Hepatocyte (in vitro differentiated cells): ENCODE data around the gene PAIP2B. TPM values are rescaled to one million over a fixed set of nuclear protein-coding genes. Genes with fewer than 3 reads are reported as not detected.

Experiments
- DNase-seq: peaks from one replicate; pipeline ENCODE4 v3.0.0-alpha.2; 2016; ENCODE audit warnings: low spot score
- H2AFZ ChIP-seq: fragments of 200-600 bp; sonication (generic); 2 replicates; pipeline ENCODE4 v1.6.0; 2016; ENCODE audit warnings: antibody characterized with exemption, mild to moderate bottlenecking
- H3K27ac ChIP-seq: fragments of 200-600 bp; sonication (generic); 2 replicates; pipeline ENCODE4 v1.5.1; 2016; ENCODE audit warnings: mild to moderate bottlenecking
- H3K27me3 ChIP-seq: fragments of 200-600 bp; sonication (generic); 2 replicates; pipeline ENCODE4 v1.6.1; 2016
- H3K36me3 ChIP-seq: fragments of 200-600 bp; sonication (generic); replicated peaks from 2 replicates; pipeline ENCODE4 v1.5.1; 2016; ENCODE audit warnings: low read depth; ENCODE audit not compliant: insufficient read depth
- H3K4me1 ChIP-seq: fragments of 200-600 bp; sonication (generic); 2 replicates; pipeline ENCODE4 v1.5.1; 2016; ENCODE audit warnings: mild to moderate bottlenecking, moderate library complexity; ENCODE audit not compliant: insufficient read depth
- H3K4me2 ChIP-seq: fragments of 200-600 bp; sonication (generic); 2 replicates; pipeline ENCODE4 v1.6.0; 2016
- H3K4me3 ChIP-seq: fragments of 200-600 bp; sonication (generic); 2 replicates; pipeline ENCODE4 v1.5.1; 2016; ENCODE audit warnings: mild to moderate bottlenecking
- H3K79me2 ChIP-seq: fragments of 200-600 bp; sonication (generic); 2 replicates; pipeline ENCODE4 v1.6.0; 2017; ENCODE audit warnings: mild to moderate bottlenecking
- H3K9me2 ChIP-seq: fragments of 200-600 bp; sonication (generic); replicated peaks from 2 replicates; pipeline ENCODE4 v1.6.0; 2017; ENCODE audit warnings: mild to moderate bottlenecking; ENCODE audit not compliant: insufficient read depth
- H3K9me3 ChIP-seq: fragments of 200-600 bp; sonication (generic); 2 replicates; pipeline ENCODE4 v1.5.1; 2016; ENCODE audit warnings: low read depth, mild to moderate bottlenecking
- H4K20me1 ChIP-seq: fragments of 200-600 bp; sonication (generic); 2 replicates; pipeline ENCODE4 v1.6.0; 2016; ENCODE audit warnings: mild to moderate bottlenecking; ENCODE audit not compliant: insufficient read depth, poor library complexity, severe bottlenecking
- EZH2 ChIP-seq: fragments of 200-600 bp; sonication (generic); IDR thresholded peaks from 2 replicates; pipeline ENCODE4 v1.6.1; 2016; ENCODE audit warnings: antibody characterized with exemption, mild to moderate bottlenecking, borderline replicate concordance
- EZH2phosphoT487 ChIP-seq: fragments of 200-600 bp; sonication (generic); IDR thresholded peaks from one replicate; pipeline ENCODE4 v1.6.1; 2018; ENCODE audit warnings: antibody characterized with exemption, mild to moderate bottlenecking, low read depth, moderate library complexity; ENCODE audit not compliant: unreplicated experiment, severe bottlenecking
- WGBS: methylation state at CpG from one replicate; pipeline ENCODE4 v1.1.6; 2016; ENCODE audit warnings: low lambda C conversion rate; ENCODE audit errors: missing lambda C conversion rate; 5-methylcytosine and 5-hydroxymethylcytosine counted together
- polyA plus RNA-seq: library from polyadenylated mRNA; unstranded; fragments of >200 nt; fragmentation: Nextera tagmentation; extraction: Ambion mirVana; gene quantifications from 2 replicates; pipeline ENCODE4 v1.2.1, GENCODE V29; 2016
- total RNA-seq: library from RNA; depleted of rRNA; stranded (reverse); fragments of >200 nt; gene quantifications from 2 replicates; pipeline ENCODE4 v1.2.3, GENCODE V29; 2014
- TF ChIP-seq, protein P1 (sequence below): fragments of 200-600 bp; sonication (generic); IDR thresholded peaks from 2 replicates; pipeline ENCODE4 v1.5.1; 2016; ENCODE audit warnings: antibody characterized with exemption, mild to moderate bottlenecking; ENCODE audit not compliant: poor library complexity

The PAIP2B gene
- total and polyA plus RNA-seq, 2 experiments from 2014 or later: 2.6 to 4.8 TPM

DNA sequence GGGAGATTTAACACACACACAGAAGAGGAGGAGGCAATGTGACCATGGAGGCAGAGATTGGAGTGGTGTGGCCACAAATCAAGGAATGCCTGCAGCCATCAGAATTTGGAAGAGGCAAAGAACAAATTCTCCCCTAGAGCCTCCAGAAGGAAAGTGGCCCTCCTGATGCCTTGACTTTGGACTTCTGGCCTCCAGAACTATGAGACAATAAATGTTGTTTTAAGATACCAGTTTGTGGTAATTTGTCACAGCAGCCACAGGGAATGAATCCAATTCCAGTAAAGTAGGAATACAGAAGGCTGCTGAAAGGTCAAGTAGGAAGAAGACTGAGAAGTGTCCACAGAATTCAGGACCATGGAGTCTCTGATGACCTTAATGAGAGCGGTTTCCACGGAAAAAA lies 18.1 kb downstream of the PAIP2B start:
- Histone ChIP-seq H3K36me3 (no peaks in the 10 kb centered on the region), H2AFZ (no peak overlapping the region), H3K9me3 (no peaks in the 10 kb centered on the region), H3K9me2 (no peaks in the 10 kb centered on the region), H3K79me2 (no peaks in the 10 kb centered on the region), H3K4me1 (no peaks in the 10 kb centered on the region), H4K20me1 (no peaks in the 10 kb centered on the region), H3K4me3 (no peak overlapping the region), H3K4me2 (no peak overlapping the region), H3K27me3 (no peaks in the 10 kb centered on the region), H3K27ac (no peak overlapping the region)
- TF ChIP-seq EZH2phosphoT487: no peak
- TF ChIP-seq, protein P1, sequence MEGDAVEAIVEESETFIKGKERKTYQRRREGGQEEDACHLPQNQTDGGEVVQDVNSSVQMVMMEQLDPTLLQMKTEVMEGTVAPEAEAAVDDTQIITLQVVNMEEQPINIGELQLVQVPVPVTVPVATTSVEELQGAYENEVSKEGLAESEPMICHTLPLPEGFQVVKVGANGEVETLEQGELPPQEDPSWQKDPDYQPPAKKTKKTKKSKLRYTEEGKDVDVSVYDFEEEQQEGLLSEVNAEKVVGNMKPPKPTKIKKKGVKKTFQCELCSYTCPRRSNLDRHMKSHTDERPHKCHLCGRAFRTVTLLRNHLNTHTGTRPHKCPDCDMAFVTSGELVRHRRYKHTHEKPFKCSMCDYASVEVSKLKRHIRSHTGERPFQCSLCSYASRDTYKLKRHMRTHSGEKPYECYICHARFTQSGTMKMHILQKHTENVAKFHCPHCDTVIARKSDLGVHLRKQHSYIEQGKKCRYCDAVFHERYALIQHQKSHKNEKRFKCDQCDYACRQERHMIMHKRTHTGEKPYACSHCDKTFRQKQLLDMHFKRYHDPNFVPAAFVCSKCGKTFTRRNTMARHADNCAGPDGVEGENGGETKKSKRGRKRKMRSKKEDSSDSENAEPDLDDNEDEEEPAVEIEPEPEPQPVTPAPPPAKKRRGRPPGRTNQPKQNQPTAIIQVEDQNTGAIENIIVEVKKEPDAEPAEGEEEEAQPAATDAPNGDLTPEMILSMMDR: no peak
- TF ChIP-seq EZH2: no peak
- no peak for DNase-seq
- WGBS: 44% methylated on average over 2 of the region's 2 CpGs

DNA sequence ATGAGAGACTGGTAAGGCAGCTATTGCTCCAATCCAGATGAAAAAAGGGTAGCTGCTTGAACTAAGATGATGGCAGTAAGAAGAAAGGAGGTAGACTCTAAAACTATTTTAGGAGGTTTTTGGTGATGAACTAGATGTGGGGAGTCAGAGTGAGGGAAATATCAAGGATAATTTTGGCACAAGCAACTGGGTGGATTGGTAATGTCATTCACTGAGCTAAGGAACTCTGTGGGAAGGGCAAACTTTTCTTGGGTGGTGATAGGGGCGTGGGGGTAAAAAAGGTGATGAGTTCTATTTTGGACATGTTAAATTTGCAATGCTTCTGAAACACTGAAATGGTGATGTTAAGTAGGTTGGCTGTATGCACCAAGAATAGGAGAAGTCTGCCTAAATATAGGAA lies 19.3 kb downstream of the PAIP2B start:
- TF ChIP-seq, protein P1: no peak
- TF ChIP-seq EZH2phosphoT487: no peak
- TF ChIP-seq EZH2: no peak
- Histone ChIP-seq H3K36me3 (no peaks in the 10 kb centered on the region), H3K9me3 (no peaks in the 10 kb centered on the region), H2AFZ (no peak overlapping the region), H3K79me2 (no peaks in the 10 kb centered on the region), H3K4me1 (no peaks in the 10 kb centered on the region), H3K27ac (no peak overlapping the region), H3K4me3 (no peak overlapping the region), H4K20me1 (no peaks in the 10 kb centered on the region), H3K9me2 (no peaks in the 10 kb centered on the region), H3K27me3 (no peaks in the 10 kb centered on the region), H3K4me2 (no peak overlapping the region)
- WGBS: 95% methylated on average over 1 of the region's 1 CpG
- no peak for DNase-seq

GRCh38 chr2:71206271-71206670 lies 20.6 kb downstream of the PAIP2B start:
- H3K9me2 ChIP-seq: no peaks in the 10 kb centered on the region
- H3K9me3 ChIP-seq: no peaks in the 10 kb centered on the region
- no peak overlapping the region for H3K27ac ChIP-seq
- no peak for DNase-seq
- no peaks in the 10 kb centered on the region for H3K79me2 ChIP-seq
- no peaks in the 10 kb centered on the region for H3K36me3 ChIP-seq
- no peaks in the 10 kb centered on the region for H3K4me1 ChIP-seq
- no peak overlapping the region for H3K4me2 ChIP-seq
- no peak overlapping the region for H2AFZ ChIP-seq
- no peaks in the 10 kb centered on the region for H3K27me3 ChIP-seq
- no peaks in the 10 kb centered on the region for H4K20me1 ChIP-seq
- TF ChIP-seq, protein P1: no peak
- no peak for TF ChIP-seq EZH2phosphoT487
- TF ChIP-seq EZH2: no peak
- H3K4me3 ChIP-seq: no peak overlapping the region

- H3K4me2 ChIP-seq: no peak overlapping the region
- no peak for DNase-seq
- no peaks in the 10 kb centered on the region for H3K9me2 ChIP-seq
- H3K36me3 ChIP-seq: no peaks in the 10 kb centered on the region
- no peaks in the 10 kb centered on the region for H3K27me3 ChIP-seq
- H3K27ac ChIP-seq: no peak overlapping the region
- WGBS: 93% methylated on average over 3 of the region's 3 CpGs
- H3K4me1 ChIP-seq: no peaks in the 10 kb centered on the region
- no peak overlapping the region for H2AFZ ChIP-seq
- H3K79me2 ChIP-seq: no peaks in the 10 kb centered on the region
- no peaks in the 10 kb centered on the region for H4K20me1 ChIP-seq
- H3K9me3 ChIP-seq: no peaks in the 10 kb centered on the region
- H3K4me3 ChIP-seq: no peak overlapping the region
- TF ChIP-seq EZH2: no peak
- TF ChIP-seq, protein P1: no peak
- TF ChIP-seq EZH2phosphoT487: no peak
Observed at GRCh38 chr2:71191570-71191943, 35.3 kb downstream of the PAIP2B start.
